ENCODE results near the gene HEPACAM2. TPM values are rescaled to one million over a fixed set of nuclear protein-coding genes. Genes with fewer than 3 reads are reported as not detected.

HEPACAM2 gene
- total RNA-seq, 2 donors from 2014 or later, result 0.41 to 0.45 TPM

GRCh38 chr7:93235541-93235940, 9.3 kb upstream of the HEPACAM2 start:
- 80% methylated on average over 2 of the region's 2 CpGs for WGBS
- Histone ChIP-seq H3K4me3 (no peak overlapping the region), H3K36me3 (no peaks in the 10 kb centered on the region), H3K27me3 (replicated peaks; ENCODE audit: insufficient read depth) (no peaks in the 10 kb centered on the region), H3K9me3 (no peaks in the 10 kb centered on the region), H3K27ac (no peak overlapping the region), H3K4me1 (replicated peaks) (no peaks in the 10 kb centered on the region)
- no peak for TF ChIP-seq POLR2A (IDR thresholded peaks at IDR 0.05)
- no peak for TF ChIP-seq POLR2AphosphoS5 (IDR thresholded peaks at IDR 0.05)
- TF ChIP-seq CTCF (IDR thresholded peaks at IDR 0.05), result no peak
- no peak for DNase-seq (ENCODE audit: low spot score)
- intact Hi-C loops (cut with DNase I), result no loop called here

- no peak for DNase-seq (ENCODE audit: low spot score)
- no peaks in the 10 kb centered on the region for H3K9me3 ChIP-seq
- no peaks in the 10 kb centered on the region for H3K36me3 ChIP-seq
- no peak for TF ChIP-seq POLR2AphosphoS5 (IDR thresholded peaks at IDR 0.05)
- no peak for TF ChIP-seq POLR2A (IDR thresholded peaks at IDR 0.05)
- TF ChIP-seq CTCF (IDR thresholded peaks at IDR 0.05), result no peak
- H3K27ac ChIP-seq, result peak overlapping the region; percentile 69 to 71
- 0% methylated on average over 8 of the region's 8 CpGs for WGBS
- no peaks in the 10 kb centered on the region for H3K27me3 ChIP-seq (replicated peaks; ENCODE audit: insufficient read depth)
- intact Hi-C loops (cut with DNase I), result loop anchor here (5.0 kb wide), 1 partner anchor 1060 kb away; no protein-coding TSS in a partner anchor
- no peaks in the 10 kb centered on the region for H3K4me1 ChIP-seq (replicated peaks)
- H3K4me3 ChIP-seq, result peak overlapping the region; percentile 56 to 60
Measured at GRCh38 chr7:93232673-93233018, 6.4 kb upstream of the HEPACAM2 start.

- WGBS, result under 1% methylated on average over 40 of the region's 40 CpGs
- Histone ChIP-seq H3K36me3 (no peaks in the 10 kb centered on the region), H3K9me3 (no peaks in the 10 kb centered on the region), H3K4me1 (replicated peaks) (no peaks in the 10 kb centered on the region), H3K27me3 (replicated peaks; ENCODE audit: insufficient read depth) (no peaks in the 10 kb centered on the region), H3K4me3 (peak within 1 kb of the TSS; percentile 56 to 60), H3K27ac (peak within 1 kb of the TSS; percentile 69 to 71)
- TF ChIP-seq POLR2A (IDR thresholded peaks at IDR 0.05), result peak; percentile 29
- peak; percentile 92 for TF ChIP-seq POLR2AphosphoS5 (IDR thresholded peaks at IDR 0.05)
- peak in 3 of 4 experiments; percentile 37 to 51 (median 37) for TF ChIP-seq CTCF (IDR thresholded peaks at IDR 0.05)
- peak; percentile 97 for DNase-seq (ENCODE audit: low spot score)
- intact Hi-C loops (cut with DNase I), result loop anchor here (5.0 kb wide), 1 partner anchor 1060 kb away; no protein-coding TSS in a partner anchor
Measured at GRCh38 chr7:93231799-93232672, 5.8 kb upstream of the HEPACAM2 start, which contains the start of gene VPS50. Gene VPS50 (plus strand): TSS chr7:93232366. CDS start chr7:93232468, 102 bp downstream.

- Histone ChIP-seq H3K4me1 (replicated peaks) (no peaks in the 10 kb centered on the region), H3K9me3 (no peaks in the 10 kb centered on the region), H3K4me3 (peak overlapping the region; percentile 56 to 60), H3K27me3 (replicated peaks; ENCODE audit: insufficient read depth) (no peaks in the 10 kb centered on the region), H3K36me3 (no peaks in the 10 kb centered on the region), H3K27ac (peak overlapping the region; percentile 69 to 71)
- DNase-seq (ENCODE audit: low spot score), result no peak
- 37% methylated on average over 5 of the region's 5 CpGs for WGBS
- TF ChIP-seq CTCF (IDR thresholded peaks at IDR 0.05) (no peak), POLR2AphosphoS5 (IDR thresholded peaks at IDR 0.05) (no peak), POLR2A (IDR thresholded peaks at IDR 0.05) (no peak)
- intact Hi-C loops (cut with DNase I), result loop anchor here (5.0 kb wide), 1 partner anchor 1061 kb away; no protein-coding TSS in a partner anchor
Measured at GRCh38 chr7:93231259-93231658, 5.0 kb upstream of the HEPACAM2 start.

Measured in prostate gland (tissue), 2 donors.